ENCODE measurements around the gene ELL2. TPM values are rescaled to one million over a fixed set of nuclear protein-coding genes. Genes with fewer than 3 reads are reported as not detected.
"Not testable (repeated sequence)": the region's sequence is repeated elsewhere in the genome, so short reads cannot be mapped to it uniquely, and the experiment has no call there.

The ELL2 gene
- total RNA-seq, 1 donor from 2014 or later = 21.6 TPM

GRCh38 chr5:95930141-95930930 lies 31.3 kb downstream of the ELL2 start:
- no peak overlapping the region for H3K4me3 Mint-ChIP-seq (ENCODE audit: unreplicated experiment)
- DNase-seq (ENCODE audit: low spot score) = no peak
- H3K36me3 Mint-ChIP-seq (ENCODE audit: low read depth, unreplicated experiment) = no peaks in the 10 kb centered on the region
- no peak for TF ChIP-seq CTCF (IDR thresholded peaks at IDR 0.05; ENCODE audit: unreplicated experiment)
- peaks cover 5% of the 10 kb centered on the region for H3K27me3 Mint-ChIP-seq (ENCODE audit: unreplicated experiment)
- no peak overlapping the region for H3K27ac Mint-ChIP-seq (ENCODE audit: unreplicated experiment)
- H3K9me3 Mint-ChIP-seq (ENCODE audit: unreplicated experiment) = no peaks in the 10 kb centered on the region
- H3K4me1 Mint-ChIP-seq (ENCODE audit: unreplicated experiment) = no peaks in the 10 kb centered on the region

- H3K27me3 Mint-ChIP-seq (ENCODE audit: unreplicated experiment) = peaks cover 5% of the 10 kb centered on the region
- no peak overlapping the region for H3K27ac Mint-ChIP-seq (ENCODE audit: unreplicated experiment)
- no peak overlapping the region for H3K4me3 Mint-ChIP-seq (ENCODE audit: unreplicated experiment)
- no peak for TF ChIP-seq CTCF (IDR thresholded peaks at IDR 0.05; ENCODE audit: unreplicated experiment)
- H3K9me3 Mint-ChIP-seq (ENCODE audit: unreplicated experiment) = no peaks in the 10 kb centered on the region
- H3K4me1 Mint-ChIP-seq (ENCODE audit: unreplicated experiment) = peaks cover 7% of the 10 kb centered on the region
- H3K36me3 Mint-ChIP-seq (ENCODE audit: low read depth, unreplicated experiment) = no peaks in the 10 kb centered on the region
- no peak for DNase-seq (ENCODE audit: low spot score)
Measured at GRCh38 chr5:95928724-95929253, 32.9 kb downstream of the ELL2 start.

- DNase-seq (ENCODE audit: low spot score) = no peak
- peaks cover 9% of the 10 kb centered on the region for H3K4me1 Mint-ChIP-seq (ENCODE audit: unreplicated experiment)
- no peak overlapping the region for H3K27ac Mint-ChIP-seq (ENCODE audit: unreplicated experiment)
- H3K36me3 Mint-ChIP-seq (ENCODE audit: low read depth, unreplicated experiment) = no peaks in the 10 kb centered on the region
- peaks cover 5% of the 10 kb centered on the region for H3K27me3 Mint-ChIP-seq (ENCODE audit: unreplicated experiment)
- no peaks in the 10 kb centered on the region for H3K9me3 Mint-ChIP-seq (ENCODE audit: unreplicated experiment)
- TF ChIP-seq CTCF (IDR thresholded peaks at IDR 0.05; ENCODE audit: unreplicated experiment) = no peak
- no peak overlapping the region for H3K4me3 Mint-ChIP-seq (ENCODE audit: unreplicated experiment)
Measured at GRCh38 chr5:95927927-95928723, 33.5 kb downstream of the ELL2 start.

GRCh38 chr5:95927300-95927699 lies 34.4 kb downstream of the ELL2 start:
- not testable (repeated sequence) for H3K4me3 Mint-ChIP-seq (ENCODE audit: unreplicated experiment); H3K9me3 Mint-ChIP-seq (ENCODE audit: unreplicated experiment); H3K36me3 Mint-ChIP-seq (ENCODE audit: low read depth, unreplicated experiment); H3K27me3 Mint-ChIP-seq (ENCODE audit: unreplicated experiment); H3K4me1 Mint-ChIP-seq (ENCODE audit: unreplicated experiment); DNase-seq (ENCODE audit: low spot score); H3K27ac Mint-ChIP-seq (ENCODE audit: unreplicated experiment)

- no peak for TF ChIP-seq CTCF (IDR thresholded peaks at IDR 0.05; ENCODE audit: unreplicated experiment)
- no peak overlapping the region for H3K4me3 Mint-ChIP-seq (ENCODE audit: unreplicated experiment)
Measured at GRCh38 chr5:95925939-95926338, 35.7 kb downstream of the ELL2 start.

More at GRCh38 chr5:95925939-95926338, 35.7 kb downstream of the ELL2 start:
- peaks cover 9% of the 10 kb centered on the region for H3K4me1 Mint-ChIP-seq (ENCODE audit: unreplicated experiment)
- DNase-seq (ENCODE audit: low spot score) = no peak
- no peaks in the 10 kb centered on the region for H3K9me3 Mint-ChIP-seq (ENCODE audit: unreplicated experiment)
- H3K27ac Mint-ChIP-seq (ENCODE audit: unreplicated experiment) = no peak overlapping the region
- no peaks in the 10 kb centered on the region for H3K36me3 Mint-ChIP-seq (ENCODE audit: low read depth, unreplicated experiment)
- peaks cover 5% of the 10 kb centered on the region for H3K27me3 Mint-ChIP-seq (ENCODE audit: unreplicated experiment)

All from endothelial cell (in vitro differentiated cells).